Activated CD8-positive, alpha-beta memory T cell treated with anti-CD3 and anti-CD28 coated beads, Interleukin-2, amount 10 ng/mL, durations not matched to agents 7 days and 5 days (primary cell): ENCODE results near the gene EZH1. TPM values are rescaled to one million over a fixed set of nuclear protein-coding genes. Genes with fewer than 3 reads are reported as not detected.

Experiments
- ATAC-seq: fragments of 150-1000 bp; cut with Tn5 transposase; one replicate; pipeline ENCODE4 v1.10.0; 2021; ENCODE audit warnings: moderate library complexity
- CTCF ChIA-PET: fragments of 350-600 bp; sonication (Branson Sonifier 250); formaldehyde crosslinking; loops from one replicate; lab custom pipeline; 2021; ENCODE audit warnings: antibody characterized with exemption; lab: Charles Lee
- DNase-seq: peaks from one replicate; pipeline ENCODE4 v3.0.0-alpha.2; 2020
- H3K27ac Mint-ChIP-seq: one replicate; pipeline ENCODE4 v1.8.0; 2021; ENCODE audit warnings: mild to moderate bottlenecking, mixed read lengths
- H3K27me3 Mint-ChIP-seq: one replicate; pipeline ENCODE4 v1.8.0; 2021; ENCODE audit warnings: mixed read lengths
- H3K36me3 Mint-ChIP-seq: one replicate; pipeline ENCODE4 v1.8.0; 2021; ENCODE audit warnings: mild to moderate bottlenecking, mixed read lengths
- H3K4me1 Mint-ChIP-seq: one replicate; pipeline ENCODE4 v1.8.0; 2021; ENCODE audit warnings: mixed read lengths
- H3K4me3 Mint-ChIP-seq: one replicate; pipeline ENCODE4 v1.8.0; 2021; ENCODE audit warnings: mild to moderate bottlenecking, moderate library complexity, mixed read lengths
- H3K9me3 Mint-ChIP-seq: one replicate; pipeline ENCODE4 v1.8.0; 2022; ENCODE audit warnings: low read depth, mixed read lengths
- total RNA-seq, 2 experiments: library from RNA; stranded (reverse); gene quantifications; one replicate each; pipeline ENCODE4 v1.2.3, GENCODE V29; 2021

Gene EZH1
- total RNA-seq, 2 experiments from 2014 or later, result 39.9 to 46.5 TPM

DNA sequence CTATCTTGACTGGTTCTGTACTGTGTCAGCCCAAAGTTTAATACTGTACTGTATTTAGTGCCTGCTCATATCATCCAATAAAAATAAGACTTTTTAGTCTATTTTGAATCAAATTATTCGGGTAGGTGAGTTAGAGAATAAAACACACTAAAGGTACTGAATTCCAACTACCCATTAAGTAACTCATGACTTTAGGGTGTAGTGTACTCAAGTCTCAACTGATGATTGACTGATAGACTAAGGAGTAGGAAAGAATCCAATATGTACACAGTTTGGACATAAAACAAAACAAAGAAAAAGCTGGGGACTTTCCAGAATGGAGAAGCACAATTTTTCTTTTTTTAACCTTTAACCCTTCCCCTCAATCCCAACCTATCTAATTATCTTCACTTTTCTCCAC is 4.1 kb downstream of the EZH1 start:
- CTCF ChIA-PET, result no interaction called here
- Mint-ChIP-seq H3K27ac (no peak overlapping the region), H3K36me3 (no peaks in the 10 kb centered on the region), H3K4me3 (no peak overlapping the region), H3K9me3 (no peaks in the 10 kb centered on the region), H3K27me3 (peaks cover 6% of the 10 kb centered on the region), H3K4me1 (peaks cover 20% of the 10 kb centered on the region)
- ATAC-seq, result no peak
- no peak for DNase-seq

DNA sequence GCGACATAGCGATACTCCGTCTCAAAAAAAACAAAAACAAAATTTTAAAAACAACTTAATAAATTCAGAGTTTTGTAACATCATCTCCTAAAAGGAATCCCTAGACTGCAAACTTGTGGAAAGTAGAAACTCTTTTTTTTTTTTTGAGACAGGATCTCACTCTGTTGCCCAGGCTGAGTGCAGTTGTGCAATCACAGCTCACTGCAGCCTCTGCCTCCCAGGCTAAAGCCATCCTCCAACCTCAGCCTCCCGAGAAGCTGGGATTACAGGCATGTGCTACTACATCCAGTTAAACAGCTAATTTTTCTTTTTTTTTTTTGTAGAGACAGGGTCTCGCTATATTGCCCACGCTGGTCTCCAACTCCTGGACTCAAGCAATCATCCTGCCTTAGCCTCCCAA is 19.7 kb downstream of the EZH1 start:
- Mint-ChIP-seq H3K4me1 (peaks cover 2% of the 10 kb centered on the region), H3K27me3 (no peaks in the 10 kb centered on the region), H3K4me3 (no peak overlapping the region), H3K9me3 (no peaks in the 10 kb centered on the region), H3K36me3 (peaks cover 24% of the 10 kb centered on the region), H3K27ac (no peak overlapping the region)
- DNase-seq, result no peak
- no peak for ATAC-seq
- CTCF ChIA-PET, result interaction anchor here (0.7 to 2.5 kb wide), 3 partner anchors 14 to 48 kb away, joined by 3 to 5 read pairs (median 3); partner anchors contain the start of gene VPS25

DNA sequence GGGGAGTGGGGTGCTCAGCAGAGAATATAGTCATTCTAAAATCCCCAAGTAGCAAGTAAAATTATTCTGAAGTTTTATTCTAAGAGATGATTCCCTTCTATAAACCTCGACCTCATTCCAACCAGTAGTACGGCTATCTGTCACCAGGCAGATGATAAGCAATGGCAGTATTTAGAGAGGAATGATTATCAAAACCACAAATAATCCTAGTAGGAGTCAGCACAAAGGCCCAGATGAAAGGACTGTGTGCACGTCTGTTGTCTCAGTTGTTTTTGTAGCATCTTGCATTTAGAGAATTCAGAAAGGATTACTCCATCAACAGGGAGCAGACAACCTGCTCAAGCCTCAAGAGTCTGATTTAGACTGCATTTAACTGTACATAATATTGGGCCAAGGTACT is 21.2 kb downstream of the EZH1 start:
- Mint-ChIP-seq H3K4me1 (peaks cover 2% of the 10 kb centered on the region), H3K4me3 (no peak overlapping the region), H3K27me3 (no peaks in the 10 kb centered on the region), H3K9me3 (no peaks in the 10 kb centered on the region), H3K27ac (no peak overlapping the region), H3K36me3 (peaks cover 27% of the 10 kb centered on the region)
- CTCF ChIA-PET, result interaction anchor here (1.2 kb wide), 1 partner anchor 31 kb away, joined by 3 read pairs; no protein-coding TSS in a partner anchor
- ATAC-seq (no peak), DNase-seq (no peak)

DNA sequence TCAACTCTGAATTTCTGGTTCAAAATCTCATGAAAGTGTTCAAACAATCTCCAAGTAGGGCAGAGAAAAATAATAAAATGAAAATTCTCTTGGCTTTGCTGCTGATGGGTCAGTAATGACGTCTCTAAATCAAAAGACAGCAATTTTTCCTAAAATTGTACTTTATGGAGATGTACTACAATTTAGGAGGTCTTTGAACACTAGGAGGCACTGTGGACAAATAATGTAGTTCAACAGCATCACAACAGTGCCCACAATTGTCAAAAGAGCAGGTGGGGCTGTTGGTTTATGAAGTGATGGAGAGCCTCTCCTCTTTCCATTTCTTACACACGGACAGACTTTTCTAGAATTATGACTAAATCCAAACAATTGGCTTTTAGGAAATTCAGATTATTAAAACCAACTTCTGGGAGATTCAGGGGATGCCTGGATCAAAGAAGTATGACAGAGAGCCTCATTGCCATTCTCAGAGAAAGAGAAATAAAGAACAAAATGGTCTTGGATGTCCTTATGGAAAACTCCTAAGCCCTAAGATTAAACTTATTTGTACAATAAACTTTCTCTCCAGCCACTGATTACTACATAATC is 23.8 kb downstream of the EZH1 start:
- H3K9me3 Mint-ChIP-seq, result no peaks in the 10 kb centered on the region
- no peaks in the 10 kb centered on the region for H3K27me3 Mint-ChIP-seq
- ATAC-seq, result peak; percentile 71
- peaks cover 2% of the 10 kb centered on the region for H3K4me1 Mint-ChIP-seq
- CTCF ChIA-PET, result interaction anchor here (1.0 to 3.0 kb wide), 3 partner anchors 43 to 143 kb away, joined by 3 to 20 read pairs (median 15); partner anchors contain the start of gene PSMC3IP
- H3K27ac Mint-ChIP-seq, result no peak overlapping the region
- H3K4me3 Mint-ChIP-seq, result no peak overlapping the region
- no peak for DNase-seq
- peaks cover 41% of the 10 kb centered on the region for H3K36me3 Mint-ChIP-seq

DNA sequence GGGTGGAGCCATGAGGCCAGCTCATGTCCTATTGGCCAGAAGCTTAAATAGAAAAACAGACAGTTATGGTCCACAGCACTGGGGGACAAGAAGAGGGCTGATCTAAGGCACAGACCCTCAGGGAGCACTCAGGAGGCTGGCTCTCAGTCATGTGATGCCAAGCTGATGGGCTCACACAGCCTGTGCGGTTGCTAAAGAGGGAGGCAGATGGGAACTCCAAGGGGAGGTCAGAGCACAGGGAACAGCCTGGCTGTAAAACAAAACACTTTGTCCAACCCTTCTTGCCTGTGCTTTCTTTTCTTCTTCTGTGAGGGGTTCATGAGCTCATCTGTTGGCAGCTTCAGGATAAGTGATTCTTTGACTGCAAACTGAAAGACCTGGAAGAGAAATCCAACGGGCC is 35.3 kb downstream of the EZH1 start:
- ATAC-seq (no peak), DNase-seq (no peak)
- Mint-ChIP-seq H3K9me3 (no peaks in the 10 kb centered on the region), H3K4me1 (peaks cover 28% of the 10 kb centered on the region), H3K27me3 (peaks cover 3% of the 10 kb centered on the region), H3K27ac (no peak overlapping the region), H3K36me3 (peaks cover 57% of the 10 kb centered on the region), H3K4me3 (no peak overlapping the region)
- CTCF ChIA-PET, result interaction anchor here (1.3 kb wide), 1 partner anchor 54 kb away, joined by 4 read pairs; no protein-coding TSS in a partner anchor

DNA sequence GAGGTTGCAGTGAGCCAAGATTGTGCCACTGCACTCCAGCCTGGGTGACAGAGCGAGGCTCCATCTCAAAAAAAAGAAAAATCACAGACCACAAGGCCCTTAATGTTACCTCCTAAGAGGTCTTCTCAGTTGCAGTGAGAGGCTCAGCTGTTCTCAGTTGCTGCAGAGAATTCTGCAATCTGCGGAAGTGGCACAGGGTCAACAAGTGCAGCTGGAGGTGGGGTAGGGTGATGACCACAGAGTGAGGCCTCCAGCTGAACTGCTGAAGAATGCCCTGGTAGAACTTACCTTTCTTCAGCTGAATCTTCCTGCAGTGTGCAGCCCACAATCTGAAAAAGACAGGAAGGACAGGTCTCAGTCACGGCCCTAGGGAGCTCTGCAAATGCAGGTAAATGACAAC is 36.3 kb downstream of the EZH1 start:
- Mint-ChIP-seq H3K4me3 (no peak overlapping the region), H3K4me1 (peaks cover 37% of the 10 kb centered on the region), H3K9me3 (no peaks in the 10 kb centered on the region), H3K27ac (no peak overlapping the region), H3K36me3 (peaks cover 61% of the 10 kb centered on the region), H3K27me3 (peaks cover 3% of the 10 kb centered on the region)
- ATAC-seq (no peak), DNase-seq (no peak)
- CTCF ChIA-PET, result interaction anchor here (1.2 kb wide), 2 partner anchors 55 to 130 kb away, joined by 4 to 6 read pairs; no protein-coding TSS in a partner anchor

DNA sequence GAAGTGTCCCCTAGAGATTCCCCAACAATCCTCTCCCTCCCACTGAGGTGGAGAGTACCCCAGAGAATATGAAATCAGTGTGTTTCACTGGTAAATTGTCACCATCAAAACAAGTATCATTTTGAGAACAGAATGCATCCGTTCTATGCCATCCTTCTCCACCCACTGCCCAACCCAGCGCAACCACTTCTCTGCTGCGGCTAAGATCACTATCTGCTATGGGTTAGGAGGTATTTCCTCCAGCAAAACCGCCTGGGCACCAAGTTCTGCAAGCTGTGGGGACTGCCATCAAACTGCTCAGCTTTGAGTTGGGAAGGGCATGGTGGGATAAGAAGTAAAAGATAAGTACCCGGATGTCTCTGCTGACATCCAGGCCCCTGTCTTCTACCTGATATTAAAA is 38.1 kb downstream of the EZH1 start:
- Mint-ChIP-seq H3K27ac (no peak overlapping the region), H3K9me3 (no peaks in the 10 kb centered on the region), H3K4me1 (peaks cover 37% of the 10 kb centered on the region), H3K36me3 (peaks cover 63% of the 10 kb centered on the region), H3K27me3 (peaks cover 3% of the 10 kb centered on the region), H3K4me3 (no peak overlapping the region)
- ATAC-seq, result no peak
- peak; percentile 61 for DNase-seq
- CTCF ChIA-PET, result interaction anchor here (0.9 to 1.2 kb wide), 4 partner anchors 31 to 128 kb away, joined by 3 to 4 read pairs (median 3); no protein-coding TSS in a partner anchor

DNA sequence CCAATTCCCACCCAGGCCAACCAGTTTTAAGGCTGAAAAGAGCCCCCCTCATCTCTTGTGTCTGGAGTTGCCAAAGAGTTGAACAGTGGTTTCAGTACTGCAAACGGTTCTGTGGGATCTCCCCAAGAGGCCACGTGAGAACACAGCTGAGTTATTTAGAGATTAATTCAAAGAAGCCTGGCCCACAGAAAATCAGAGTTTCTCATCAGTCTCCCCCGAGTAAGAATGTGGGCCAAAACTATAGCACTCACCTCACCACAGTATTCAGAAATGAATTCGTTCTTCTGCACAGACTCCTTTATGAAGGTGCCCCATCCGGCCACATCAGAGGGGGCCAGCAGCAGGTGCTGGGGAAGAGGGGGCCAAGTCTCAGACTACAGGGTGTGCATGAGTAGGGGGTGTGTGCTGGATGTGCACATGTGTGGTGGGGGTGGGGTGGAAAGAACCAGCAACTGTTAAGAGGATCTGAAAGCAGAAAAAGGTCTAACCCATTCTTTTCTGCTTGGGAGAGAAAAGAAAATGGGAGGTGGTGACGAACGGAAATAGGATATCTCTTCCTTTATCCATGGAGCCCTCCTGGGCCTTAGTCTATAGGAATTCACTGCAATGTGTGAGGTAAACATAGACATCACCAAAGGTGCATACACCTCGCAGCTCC is 39.9 kb downstream of the EZH1 start:
- Mint-ChIP-seq H3K9me3 (no peaks in the 10 kb centered on the region), H3K4me3 (no peak overlapping the region), H3K4me1 (peaks cover 37% of the 10 kb centered on the region), H3K27ac (peak overlapping the region; percentile 29), H3K36me3 (peaks cover 57% of the 10 kb centered on the region), H3K27me3 (peaks cover 3% of the 10 kb centered on the region)
- CTCF ChIA-PET, result interaction anchor here (1.0 to 1.3 kb wide), 2 partner anchors 59 to 127 kb away, joined by 3 to 5 read pairs; no protein-coding TSS in a partner anchor
- ATAC-seq, result peak; percentile 79
- peak; percentile 69 for DNase-seq

DNA sequence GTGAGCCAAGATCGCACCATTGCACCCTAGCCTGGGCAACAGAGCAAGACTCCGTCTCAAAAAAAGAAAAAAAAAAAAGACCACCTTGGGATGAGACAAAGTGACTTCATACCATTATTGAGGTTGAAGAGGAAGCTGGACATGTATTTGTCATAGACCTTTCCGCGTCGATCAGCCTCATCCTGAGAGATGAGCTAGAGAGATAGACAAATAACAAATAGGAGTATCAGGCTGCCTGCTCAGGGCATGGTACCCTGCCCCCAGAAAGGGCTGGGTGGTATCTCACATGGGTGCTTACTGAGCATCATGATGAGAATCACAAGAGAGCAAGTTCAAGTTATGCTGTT is 40.4 kb downstream of the EZH1 start:
- Mint-ChIP-seq H3K9me3 (no peaks in the 10 kb centered on the region), H3K27ac (peak overlapping the region; percentile 29), H3K4me1 (peaks cover 37% of the 10 kb centered on the region), H3K36me3 (peaks cover 55% of the 10 kb centered on the region), H3K27me3 (peaks cover 3% of the 10 kb centered on the region), H3K4me3 (no peak overlapping the region)
- CTCF ChIA-PET, result interaction anchor here (1.0 to 1.3 kb wide), 2 partner anchors 59 to 126 kb away, joined by 3 to 5 read pairs; no protein-coding TSS in a partner anchor
- no peak for DNase-seq
- peak; percentile 38 for ATAC-seq

DNA sequence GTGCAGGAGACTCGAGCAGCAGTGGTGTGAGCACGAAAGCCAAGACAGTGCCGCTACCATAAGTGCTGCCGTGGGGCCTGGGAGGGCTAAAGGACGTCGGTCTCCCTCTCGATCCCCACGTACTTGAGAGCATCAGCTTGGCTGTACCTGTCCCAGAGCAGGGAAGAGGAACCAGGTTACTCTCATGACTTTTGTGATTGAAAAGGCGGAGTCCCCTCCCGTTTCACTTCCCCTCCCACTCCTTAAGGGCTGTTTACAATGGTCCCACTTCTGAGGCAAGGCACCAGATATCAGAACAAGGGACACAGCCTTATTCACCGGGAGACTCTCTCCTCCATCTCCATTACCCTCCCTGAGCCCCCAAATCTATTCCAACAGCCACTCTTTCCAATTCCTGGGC is 42.4 kb downstream of the EZH1 start:
- DNase-seq (no peak), ATAC-seq (no peak)
- Mint-ChIP-seq H3K4me3 (no peak overlapping the region), H3K36me3 (peaks cover 42% of the 10 kb centered on the region), H3K27me3 (no peaks in the 10 kb centered on the region), H3K27ac (no peak overlapping the region), H3K4me1 (peaks cover 30% of the 10 kb centered on the region), H3K9me3 (no peaks in the 10 kb centered on the region)
- CTCF ChIA-PET, result interaction anchor here (1.2 kb wide), 1 partner anchor 125 kb away, joined by 3 read pairs; the partner anchor contains the start of gene PSMC3IP

DNA sequence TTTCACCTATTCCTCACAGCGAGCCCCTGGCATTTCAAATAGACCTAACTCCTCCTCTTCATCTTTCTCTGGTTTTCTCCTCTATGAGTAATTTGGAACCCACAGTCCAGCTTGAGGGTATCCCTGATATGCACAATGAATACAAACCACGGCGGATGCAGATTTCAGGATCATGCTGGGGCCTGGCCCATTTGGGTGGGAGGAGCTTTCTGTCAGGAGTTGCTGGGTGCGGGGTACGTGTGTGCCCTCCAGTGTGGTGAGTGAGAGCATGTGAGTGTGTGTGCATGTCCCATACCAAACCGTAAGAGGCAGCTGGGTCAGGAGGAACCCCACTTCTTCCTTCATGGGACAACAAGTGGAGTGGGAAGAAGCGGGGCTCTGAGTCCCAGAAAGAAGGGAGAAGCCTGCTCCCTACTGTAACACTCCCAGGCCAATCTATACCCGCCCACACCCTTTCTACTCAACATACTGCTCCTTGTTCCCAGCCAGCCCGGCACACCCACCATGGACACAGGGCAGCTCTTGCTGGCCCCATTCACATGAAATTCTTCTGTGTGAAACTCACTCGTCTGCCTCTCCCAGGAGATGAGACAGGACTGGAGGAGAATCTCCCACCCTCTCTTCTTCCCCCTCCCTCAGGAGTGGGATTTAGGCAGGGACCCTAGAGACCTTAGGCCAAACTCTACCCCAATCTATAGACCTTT is 44.1 kb downstream of the EZH1 start:
- H3K4me1 Mint-ChIP-seq, result peaks cover 18% of the 10 kb centered on the region
- no peak overlapping the region for H3K4me3 Mint-ChIP-seq
- DNase-seq (no peak), ATAC-seq (no peak)
- no peak overlapping the region for H3K27ac Mint-ChIP-seq
- H3K36me3 Mint-ChIP-seq, result peaks cover 33% of the 10 kb centered on the region
- CTCF ChIA-PET, result no interaction called here
- H3K27me3 Mint-ChIP-seq, result no peaks in the 10 kb centered on the region
- H3K9me3 Mint-ChIP-seq, result no peaks in the 10 kb centered on the region

DNA sequence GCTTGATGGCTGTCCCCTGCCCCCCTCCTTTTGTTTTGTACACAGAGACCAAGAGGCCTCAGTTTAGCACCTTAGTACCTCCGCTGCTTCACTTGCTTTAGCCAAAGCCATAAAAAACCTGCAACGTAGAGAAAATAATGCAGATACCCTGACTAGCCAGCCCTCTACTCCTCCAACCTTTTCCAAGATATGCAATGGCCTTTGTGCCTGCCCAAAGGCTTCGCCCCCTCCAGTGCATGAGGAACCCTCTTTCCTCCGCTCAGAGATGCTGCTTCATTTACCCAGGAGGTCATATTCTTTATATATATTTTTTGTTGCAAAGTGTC is 45.5 kb downstream of the EZH1 start:
- Mint-ChIP-seq H3K9me3 (no peaks in the 10 kb centered on the region), H3K4me3 (no peak overlapping the region), H3K36me3 (peaks cover 24% of the 10 kb centered on the region), H3K27ac (no peak overlapping the region), H3K27me3 (no peaks in the 10 kb centered on the region), H3K4me1 (peaks cover 7% of the 10 kb centered on the region)
- DNase-seq (no peak), ATAC-seq (no peak)
- CTCF ChIA-PET, result interaction anchor here (1.6 kb wide), 1 partner anchor 18 kb away, joined by 4 read pairs; no protein-coding TSS in a partner anchor

DNA sequence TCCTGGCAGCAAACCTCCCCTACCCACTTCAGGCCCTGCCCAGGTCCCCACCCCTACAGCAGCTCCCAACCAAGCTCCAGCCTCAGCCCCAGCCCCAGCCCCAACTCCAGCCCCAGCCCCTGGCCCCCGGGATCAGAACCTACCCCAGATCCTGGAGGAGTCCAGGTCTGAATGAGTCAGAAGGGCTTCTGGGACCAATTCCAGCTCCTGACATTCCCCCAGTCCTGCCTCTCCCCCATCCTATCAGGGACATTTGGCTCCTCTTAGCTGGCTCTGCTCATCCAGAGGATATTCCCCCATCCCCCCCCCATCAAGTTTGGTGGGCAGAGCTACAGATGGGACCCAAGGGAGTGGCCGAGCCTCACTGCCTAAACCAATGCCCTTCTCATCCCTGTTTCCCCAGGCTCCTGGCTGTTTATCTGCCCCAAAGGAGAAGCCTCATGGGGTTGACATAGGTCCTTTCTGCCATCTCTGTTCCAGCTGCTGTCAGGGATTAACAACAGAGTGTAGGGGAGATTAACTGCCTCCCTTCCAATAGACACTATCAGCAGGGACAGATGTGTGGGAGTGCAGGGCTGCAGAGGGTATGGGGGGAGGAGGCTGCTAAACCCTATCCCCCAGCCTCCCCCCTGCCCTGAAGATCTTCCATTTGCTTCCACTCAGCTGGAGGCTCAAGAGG is 46.0 kb downstream of the EZH1 start:
- peaks cover 21% of the 10 kb centered on the region for H3K36me3 Mint-ChIP-seq
- H3K4me3 Mint-ChIP-seq, result no peak overlapping the region
- no peaks in the 10 kb centered on the region for H3K27me3 Mint-ChIP-seq
- DNase-seq (no peak), ATAC-seq (no peak)
- peaks cover 2% of the 10 kb centered on the region for H3K4me1 Mint-ChIP-seq
- no peak overlapping the region for H3K27ac Mint-ChIP-seq
- CTCF ChIA-PET, result interaction anchor here (0.8 to 1.6 kb wide), 2 partner anchors 18 to 37 kb away, joined by 4 read pairs; no protein-coding TSS in a partner anchor
- H3K9me3 Mint-ChIP-seq, result no peaks in the 10 kb centered on the region
